ENCODE measurements around the gene SH3BP2.
A peak's percentile ranks its signal among the peaks of the same experiment; 100 is the strongest.

SH3BP2 gene

DNA sequence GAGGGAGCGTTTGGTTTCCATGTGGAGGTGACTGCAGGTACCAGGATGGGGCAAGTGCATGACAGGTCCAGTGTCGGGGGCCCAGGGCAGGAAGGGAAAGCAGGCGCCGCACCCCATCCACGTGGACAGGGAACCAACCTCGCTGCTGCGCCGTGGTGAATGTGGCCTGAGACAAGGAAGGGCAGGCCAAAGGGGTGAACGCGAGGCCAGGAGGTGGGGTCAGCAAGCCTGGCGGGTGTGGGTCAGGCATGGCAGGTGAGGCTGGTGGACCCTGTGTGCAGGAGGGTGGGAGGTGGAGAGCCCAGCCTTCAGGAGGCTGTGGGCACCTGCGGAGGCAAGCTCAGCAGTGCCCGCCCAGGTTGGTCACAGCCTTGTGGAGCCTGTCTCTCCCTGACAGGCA is 14.7 kb downstream of the SH3BP2 start:
- H3K4me3 ChIP-seq (ENCODE audit: low read depth, low read length): no peak overlapping the region
- H3K36me3 ChIP-seq: no peaks in the 10 kb centered on the region
- peaks cover 9% of the 10 kb centered on the region for H3K4me1 ChIP-seq
- DNase-seq: no peak
- H3K9me3 ChIP-seq: no peaks in the 10 kb centered on the region
- TF ChIP-seq, protein P1, sequence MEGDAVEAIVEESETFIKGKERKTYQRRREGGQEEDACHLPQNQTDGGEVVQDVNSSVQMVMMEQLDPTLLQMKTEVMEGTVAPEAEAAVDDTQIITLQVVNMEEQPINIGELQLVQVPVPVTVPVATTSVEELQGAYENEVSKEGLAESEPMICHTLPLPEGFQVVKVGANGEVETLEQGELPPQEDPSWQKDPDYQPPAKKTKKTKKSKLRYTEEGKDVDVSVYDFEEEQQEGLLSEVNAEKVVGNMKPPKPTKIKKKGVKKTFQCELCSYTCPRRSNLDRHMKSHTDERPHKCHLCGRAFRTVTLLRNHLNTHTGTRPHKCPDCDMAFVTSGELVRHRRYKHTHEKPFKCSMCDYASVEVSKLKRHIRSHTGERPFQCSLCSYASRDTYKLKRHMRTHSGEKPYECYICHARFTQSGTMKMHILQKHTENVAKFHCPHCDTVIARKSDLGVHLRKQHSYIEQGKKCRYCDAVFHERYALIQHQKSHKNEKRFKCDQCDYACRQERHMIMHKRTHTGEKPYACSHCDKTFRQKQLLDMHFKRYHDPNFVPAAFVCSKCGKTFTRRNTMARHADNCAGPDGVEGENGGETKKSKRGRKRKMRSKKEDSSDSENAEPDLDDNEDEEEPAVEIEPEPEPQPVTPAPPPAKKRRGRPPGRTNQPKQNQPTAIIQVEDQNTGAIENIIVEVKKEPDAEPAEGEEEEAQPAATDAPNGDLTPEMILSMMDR (IDR thresholded peaks at IDR 0.05; ENCODE audit: low read depth, low read length): no peak
- H3K27me3 ChIP-seq: no peaks in the 10 kb centered on the region

- Histone ChIP-seq H3K9me3 (no peaks in the 10 kb centered on the region), H3K27me3 (no peaks in the 10 kb centered on the region), H3K4me3 (ENCODE audit: low read depth, low read length) (no peak overlapping the region), H3K4me1 (peaks cover 9% of the 10 kb centered on the region), H3K36me3 (no peaks in the 10 kb centered on the region)
- no peak for DNase-seq
- TF ChIP-seq, protein P1 (IDR thresholded peaks at IDR 0.05; ENCODE audit: low read depth, low read length): no peak
Measured at GRCh38 chr4:2808001-2808400, 15.1 kb downstream of the SH3BP2 start.

GRCh38 chr4:2809610-2810180 is 16.8 kb downstream of the SH3BP2 start:
- Histone ChIP-seq H3K4me1 (peaks cover 9% of the 10 kb centered on the region), H3K4me3 (ENCODE audit: low read depth, low read length) (no peak overlapping the region)
- TF ChIP-seq, protein P1 (IDR thresholded peaks at IDR 0.05; ENCODE audit: low read depth, low read length): no peak

GRCh38 chr4:2810388-2810787 is 17.5 kb downstream of the SH3BP2 start:
- no peak for DNase-seq
- TF ChIP-seq, protein P1 (IDR thresholded peaks at IDR 0.05; ENCODE audit: low read depth, low read length): no peak
- Histone ChIP-seq H3K9me3 (no peaks in the 10 kb centered on the region), H3K36me3 (no peaks in the 10 kb centered on the region), H3K4me3 (ENCODE audit: low read depth, low read length) (no peak overlapping the region), H3K4me1 (peaks cover 9% of the 10 kb centered on the region), H3K27me3 (no peaks in the 10 kb centered on the region)

More at GRCh38 chr4:2809610-2810180, 16.8 kb downstream of the SH3BP2 start:
- H3K9me3 ChIP-seq: no peaks in the 10 kb centered on the region
- no peaks in the 10 kb centered on the region for H3K27me3 ChIP-seq
- H3K36me3 ChIP-seq: no peaks in the 10 kb centered on the region
- no peak for DNase-seq

- H3K9me3 ChIP-seq: no peaks in the 10 kb centered on the region
- no peaks in the 10 kb centered on the region for H3K36me3 ChIP-seq
- H3K4me1 ChIP-seq: peaks cover 9% of the 10 kb centered on the region
- H3K27me3 ChIP-seq: no peaks in the 10 kb centered on the region
- DNase-seq: peak; percentile 60
- no peak overlapping the region for H3K4me3 ChIP-seq (ENCODE audit: low read depth, low read length)
- TF ChIP-seq, protein P1 (IDR thresholded peaks at IDR 0.05; ENCODE audit: low read depth, low read length): no peak
Measured at GRCh38 chr4:2811830-2812611, 19.1 kb downstream of the SH3BP2 start.
